KMS-11 (cell line): ENCODE results near the gene UMODL1.

ENCODE experiments used
- H2AFZ ChIP-seq: fragments of 200-600 bp; sonication (generic); 2 replicates; pipeline ENCODE4 v1.6.1; 2016; ENCODE audit warnings: antibody characterized with exemption, mixed run types, low read depth
- H3K27ac ChIP-seq: fragments of 200-600 bp; sonication (generic); 2 replicates; pipeline ENCODE4 v1.6.1; 2016; ENCODE audit warnings: mild to moderate bottlenecking, mixed run types
- H3K27me3 ChIP-seq: fragments of 200-600 bp; sonication (generic); 2 replicates; pipeline ENCODE4 v1.6.1; 2017; ENCODE audit warnings: mild to moderate bottlenecking, low read depth, mixed run types, moderate library complexity; ENCODE audit not compliant: insufficient read depth
- H3K36me3 ChIP-seq: fragments of 200-600 bp; sonication (generic); 2 replicates; pipeline ENCODE4 v1.6.1; 2017; ENCODE audit warnings: mild to moderate bottlenecking, mixed run types; ENCODE audit not compliant: insufficient read depth
- H3K4me1 ChIP-seq: fragments of 200-600 bp; sonication (generic); 2 replicates; pipeline ENCODE4 v1.6.1; 2016; ENCODE audit warnings: mild to moderate bottlenecking, low read depth, mixed run types; ENCODE audit not compliant: poor library complexity, severe bottlenecking
- H3K4me2 ChIP-seq: fragments of 200-600 bp; sonication (generic); 2 replicates; pipeline ENCODE4 v1.7.0; 2016; ENCODE audit warnings: mild to moderate bottlenecking, mixed run types
- H3K4me3 ChIP-seq: fragments of 200-600 bp; sonication (generic); IDR thresholded peaks from 2 replicates; pipeline ENCODE4 v1.6.1; 2017; ENCODE audit warnings: low read depth, low read length, mixed read lengths; ENCODE audit not compliant: insufficient read depth
- H3K79me2 ChIP-seq: fragments of 200-600 bp; sonication (generic); 2 replicates; pipeline ENCODE4 v1.6.1; 2016; ENCODE audit warnings: low read depth, mixed run types; ENCODE audit not compliant: insufficient read depth
- H3K9ac ChIP-seq: fragments of 200-600 bp; sonication (generic); 2 replicates; pipeline ENCODE4 v1.6.1; 2016; ENCODE audit warnings: mild to moderate bottlenecking, mixed run types
- H4K20me1 ChIP-seq: fragments of 200-600 bp; sonication (generic); 2 replicates; pipeline ENCODE4 v1.6.1; 2016; ENCODE audit warnings: mild to moderate bottlenecking, mixed run types; ENCODE audit not compliant: insufficient read depth
- TF ChIP-seq, protein P1 (sequence below): fragments of 200-600 bp; sonication (generic); conservative IDR thresholded peaks from 2 replicates; pipeline ENCODE4 v1.6.1; 2017; ENCODE audit warnings: low read depth, mild to moderate bottlenecking, antibody characterized with exemption, low read length, moderate library complexity, mixed read lengths

UMODL1 gene

GRCh38 chr21:42060166-42060565, 11.0 kb upstream of the UMODL1 start:
- no peak overlapping the region for H3K27ac ChIP-seq
- TF ChIP-seq, protein P1, sequence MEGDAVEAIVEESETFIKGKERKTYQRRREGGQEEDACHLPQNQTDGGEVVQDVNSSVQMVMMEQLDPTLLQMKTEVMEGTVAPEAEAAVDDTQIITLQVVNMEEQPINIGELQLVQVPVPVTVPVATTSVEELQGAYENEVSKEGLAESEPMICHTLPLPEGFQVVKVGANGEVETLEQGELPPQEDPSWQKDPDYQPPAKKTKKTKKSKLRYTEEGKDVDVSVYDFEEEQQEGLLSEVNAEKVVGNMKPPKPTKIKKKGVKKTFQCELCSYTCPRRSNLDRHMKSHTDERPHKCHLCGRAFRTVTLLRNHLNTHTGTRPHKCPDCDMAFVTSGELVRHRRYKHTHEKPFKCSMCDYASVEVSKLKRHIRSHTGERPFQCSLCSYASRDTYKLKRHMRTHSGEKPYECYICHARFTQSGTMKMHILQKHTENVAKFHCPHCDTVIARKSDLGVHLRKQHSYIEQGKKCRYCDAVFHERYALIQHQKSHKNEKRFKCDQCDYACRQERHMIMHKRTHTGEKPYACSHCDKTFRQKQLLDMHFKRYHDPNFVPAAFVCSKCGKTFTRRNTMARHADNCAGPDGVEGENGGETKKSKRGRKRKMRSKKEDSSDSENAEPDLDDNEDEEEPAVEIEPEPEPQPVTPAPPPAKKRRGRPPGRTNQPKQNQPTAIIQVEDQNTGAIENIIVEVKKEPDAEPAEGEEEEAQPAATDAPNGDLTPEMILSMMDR: no peak

DNA sequence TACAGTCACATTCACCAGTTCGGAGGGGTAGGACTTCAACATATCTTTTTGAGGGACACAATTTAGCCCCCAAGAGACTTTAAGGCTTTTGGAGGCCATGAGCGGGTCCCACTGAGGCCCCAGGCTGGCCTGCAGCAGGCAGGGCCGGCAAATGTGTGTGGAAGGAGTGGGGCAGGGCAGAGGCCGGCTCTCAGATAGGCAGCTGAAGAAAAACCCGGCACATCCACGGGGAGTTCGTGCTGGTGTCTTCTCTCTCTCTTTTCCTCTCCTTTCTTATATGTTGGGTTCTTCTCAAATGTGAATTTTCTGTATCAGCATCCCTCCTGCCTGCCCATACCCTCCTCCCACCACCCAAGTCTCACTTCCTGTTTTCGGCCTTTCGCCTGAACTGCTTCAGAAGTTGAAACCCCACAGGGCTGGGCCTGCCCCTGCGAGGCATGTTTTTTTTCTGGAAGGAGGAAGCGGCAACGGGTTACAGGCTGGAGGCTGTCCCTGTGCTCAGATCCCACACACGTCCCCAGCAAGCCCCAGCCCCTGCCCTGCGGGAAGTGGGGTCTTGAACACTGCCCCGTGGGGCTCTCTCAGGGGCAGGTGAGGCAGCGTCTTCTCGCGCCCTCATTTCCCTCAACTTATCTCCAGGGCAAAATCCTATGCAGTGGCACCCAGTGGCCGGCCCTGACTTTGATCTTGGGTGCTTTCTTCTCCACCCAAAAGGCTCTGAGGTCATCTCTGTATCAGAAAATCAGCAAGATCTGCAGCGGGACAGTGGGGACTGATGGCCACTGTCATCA, 9.7 kb upstream of the UMODL1 start:
- Histone ChIP-seq H3K36me3 (no peaks in the 10 kb centered on the region), H3K4me1 (peaks cover 29% of the 10 kb centered on the region), H3K4me2 (no peak overlapping the region; the same call in 1 of the 2 replicates), H2AFZ (no peak overlapping the region; the same call in 1 of the 2 replicates), H3K79me2 (no peaks in the 10 kb centered on the region), H3K27me3 (peaks cover 21% of the 10 kb centered on the region; the same call in 1 of the 2 replicates), H4K20me1 (no peaks in the 10 kb centered on the region), H3K27ac (no peak overlapping the region), H3K4me3 (no peak overlapping the region), H3K9ac (no peak overlapping the region)
- TF ChIP-seq, protein P1: no peak

More at GRCh38 chr21:42060166-42060565, 11.0 kb upstream of the UMODL1 start:
- Histone ChIP-seq H3K9ac (no peak overlapping the region), H4K20me1 (no peaks in the 10 kb centered on the region), H3K36me3 (no peaks in the 10 kb centered on the region), H3K79me2 (no peaks in the 10 kb centered on the region), H3K27me3 (peaks cover 25% of the 10 kb centered on the region; the same call in 1 of the 2 replicates), H2AFZ (no peak overlapping the region), H3K4me2 (no peak overlapping the region), H3K4me1 (peaks cover 29% of the 10 kb centered on the region), H3K4me3 (no peak overlapping the region)

GRCh38 chr21:42061986-42062235, 9.2 kb upstream of the UMODL1 start:
- H3K9ac ChIP-seq: no peak overlapping the region
- no peak overlapping the region; the same call in 1 of the 2 replicates for H3K27ac ChIP-seq
- peaks cover 29% of the 10 kb centered on the region for H3K4me1 ChIP-seq
- H3K4me2 ChIP-seq: no peak overlapping the region; the same call in 1 of the 2 replicates
- H3K36me3 ChIP-seq: no peaks in the 10 kb centered on the region
- H3K4me3 ChIP-seq: no peak overlapping the region
- no peak overlapping the region; the same call in 1 of the 2 replicates for H2AFZ ChIP-seq
- TF ChIP-seq, protein P1: no peak
- H3K27me3 ChIP-seq: peaks cover 16% of the 10 kb centered on the region; the same call in 1 of the 2 replicates
- H3K79me2 ChIP-seq: no peaks in the 10 kb centered on the region
- H4K20me1 ChIP-seq: no peaks in the 10 kb centered on the region

DNA sequence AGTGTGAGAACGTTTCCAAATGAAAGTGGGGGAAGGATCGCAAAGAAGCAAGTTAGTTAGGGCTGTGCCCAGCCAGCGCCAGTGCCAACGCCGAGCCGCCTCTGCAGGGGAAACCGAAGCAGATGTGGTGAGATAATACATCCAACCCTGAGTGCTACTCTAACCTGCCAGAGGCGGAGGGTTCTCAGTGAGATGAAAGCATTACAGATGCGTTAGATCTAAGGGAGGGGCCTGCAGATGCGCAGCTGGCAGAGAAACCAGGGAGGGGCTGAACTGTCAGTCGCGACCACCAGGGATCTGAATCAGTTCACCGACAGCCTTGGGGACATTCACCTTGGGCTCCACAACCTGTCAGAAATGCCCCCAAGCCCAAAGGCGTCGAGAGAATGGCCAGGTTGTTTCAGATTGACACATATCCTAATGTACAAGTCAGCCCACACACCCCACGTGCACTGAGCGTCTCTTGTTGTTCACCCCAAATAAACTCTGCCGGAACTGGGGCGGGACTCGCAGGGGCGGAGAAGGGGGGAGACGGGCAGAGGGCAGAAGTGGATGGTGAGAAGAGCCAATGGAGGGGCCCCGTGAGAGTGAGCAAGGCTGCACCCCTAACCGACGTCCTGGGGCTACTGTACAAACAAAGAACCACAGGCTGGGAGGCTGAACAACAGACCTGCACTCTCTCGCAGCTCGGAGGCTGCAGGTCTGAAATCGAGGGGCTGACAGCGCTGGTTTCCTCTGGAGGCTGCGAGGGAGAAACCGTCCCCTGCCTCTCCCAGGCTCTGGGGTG, 8.7 kb upstream of the UMODL1 start:
- Histone ChIP-seq H3K4me1 (peaks cover 29% of the 10 kb centered on the region), H2AFZ (peak overlapping the region; percentile 32), H3K27me3 (peaks cover 11% of the 10 kb centered on the region; the same call in 1 of the 2 replicates), H3K36me3 (no peaks in the 10 kb centered on the region), H3K79me2 (no peaks in the 10 kb centered on the region), H3K4me3 (no peak overlapping the region), H3K9ac (peak overlapping the region; percentile 19; the same call in 1 of the 2 replicates), H3K4me2 (peak overlapping the region; percentile 54), H3K27ac (no peak overlapping the region; the same call in 1 of the 2 replicates), H4K20me1 (no peaks in the 10 kb centered on the region)
- TF ChIP-seq, protein P1: no peak
